NOMO-1 treated with DMSO at 0.1 percent for 48 hours (cell line): ENCODE results near the gene CREB5.
"Not testable (repeated sequence)": the region's sequence is repeated elsewhere in the genome, so short reads cannot be mapped to it uniquely, and the experiment has no call there.

Source experiments
- DNase-seq: peaks from one replicate; lab custom pipeline; 2025; ENCODE audit not compliant: unreplicated experiment; lab: John Stamatoyannopoulos, UW

CREB5 gene

GRCh38 chr7:28544453-28545117 lies 132.3 kb downstream of the CREB5 start:
- no peak for DNase-seq

DNA sequence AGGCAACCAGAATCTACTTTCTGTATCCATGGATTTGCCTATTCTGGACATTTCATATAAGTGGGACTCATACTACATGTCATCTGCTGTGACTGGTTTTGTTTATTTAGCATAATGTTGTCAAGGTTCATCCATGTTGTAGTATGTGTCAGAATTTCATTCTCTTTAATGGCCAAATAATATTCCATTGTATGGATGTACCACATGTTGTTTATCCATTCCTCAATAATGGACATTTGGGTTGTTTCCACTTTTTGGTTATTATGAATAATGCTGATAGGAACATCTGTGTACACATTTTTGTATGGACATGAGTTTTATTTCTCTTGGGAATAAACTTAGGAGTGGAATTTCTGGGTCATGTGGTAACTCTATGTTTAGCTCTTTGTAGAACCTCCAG lies 133.7 kb downstream of the CREB5 start:
- DNase-seq: no peak

GRCh38 chr7:28547115-28547514 lies 134.8 kb downstream of the CREB5 start:
- DNase-seq: no peak

DNA sequence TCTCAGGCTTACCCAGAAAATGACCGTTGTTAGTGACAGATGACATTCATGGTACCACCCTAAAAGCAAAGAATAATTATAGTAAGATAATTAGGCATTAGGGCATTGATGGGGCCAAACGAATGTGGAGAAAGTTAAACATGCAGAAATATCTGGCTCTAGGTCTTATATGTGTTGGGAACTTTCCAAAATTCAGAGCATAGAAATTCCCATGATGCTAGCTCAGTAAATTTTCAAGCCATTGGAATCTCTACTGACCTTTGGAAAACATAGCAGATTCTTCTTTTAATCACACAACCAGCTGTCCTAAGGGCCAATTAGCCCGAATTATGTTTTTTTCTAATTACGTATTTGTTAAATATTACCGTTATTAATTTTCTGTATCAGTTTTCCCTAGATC lies 136.1 kb downstream of the CREB5 start:
- DNase-seq: no peak

DNA sequence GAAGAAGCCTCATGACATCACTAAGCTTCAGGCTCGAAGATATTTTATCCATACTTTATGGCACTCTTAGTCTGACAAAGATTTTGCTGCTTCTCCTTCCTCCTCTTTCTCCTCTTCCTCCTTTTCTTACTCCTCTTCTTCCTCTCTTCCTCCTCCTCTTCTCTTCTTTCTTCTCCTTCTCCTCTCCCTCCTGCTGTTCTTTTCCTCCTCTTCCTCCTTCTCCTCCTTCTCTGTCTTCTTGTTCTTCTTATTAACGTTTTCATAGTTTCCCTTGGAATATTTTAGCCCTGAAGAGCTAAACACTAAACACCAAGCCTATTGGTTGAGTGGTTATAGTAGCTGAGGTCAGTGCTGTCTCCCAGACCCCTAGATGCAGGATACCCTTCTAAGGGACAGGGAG lies 137.7 kb downstream of the CREB5 start:
- no peak for DNase-seq

- no peak for DNase-seq
Measured at GRCh38 chr7:28550580-28551186, 138.4 kb downstream of the CREB5 start.

DNA sequence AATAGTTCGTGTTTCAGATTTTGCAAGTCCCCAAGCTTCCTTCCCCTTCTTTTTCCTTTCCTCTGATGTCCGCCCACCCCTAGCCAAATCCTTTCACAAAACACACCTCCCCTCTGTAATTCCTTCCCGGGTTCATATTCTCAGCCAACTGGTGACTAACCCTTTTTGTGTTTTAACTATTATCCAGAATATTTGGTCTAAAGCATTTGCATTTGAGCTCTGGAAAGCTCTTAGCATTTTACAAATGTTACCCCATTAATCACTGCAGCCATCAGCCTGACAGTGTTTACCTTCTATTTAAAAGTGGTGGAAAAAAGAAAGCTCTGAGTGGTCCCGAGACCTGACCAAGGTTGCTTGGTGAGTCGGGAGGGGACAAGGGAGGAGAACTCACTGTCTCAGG lies 139.0 kb downstream of the CREB5 start:
- DNase-seq: no peak

- DNase-seq: not testable (repeated sequence)
Measured at GRCh38 chr7:28551766-28552165, 139.4 kb downstream of the CREB5 start.

DNA sequence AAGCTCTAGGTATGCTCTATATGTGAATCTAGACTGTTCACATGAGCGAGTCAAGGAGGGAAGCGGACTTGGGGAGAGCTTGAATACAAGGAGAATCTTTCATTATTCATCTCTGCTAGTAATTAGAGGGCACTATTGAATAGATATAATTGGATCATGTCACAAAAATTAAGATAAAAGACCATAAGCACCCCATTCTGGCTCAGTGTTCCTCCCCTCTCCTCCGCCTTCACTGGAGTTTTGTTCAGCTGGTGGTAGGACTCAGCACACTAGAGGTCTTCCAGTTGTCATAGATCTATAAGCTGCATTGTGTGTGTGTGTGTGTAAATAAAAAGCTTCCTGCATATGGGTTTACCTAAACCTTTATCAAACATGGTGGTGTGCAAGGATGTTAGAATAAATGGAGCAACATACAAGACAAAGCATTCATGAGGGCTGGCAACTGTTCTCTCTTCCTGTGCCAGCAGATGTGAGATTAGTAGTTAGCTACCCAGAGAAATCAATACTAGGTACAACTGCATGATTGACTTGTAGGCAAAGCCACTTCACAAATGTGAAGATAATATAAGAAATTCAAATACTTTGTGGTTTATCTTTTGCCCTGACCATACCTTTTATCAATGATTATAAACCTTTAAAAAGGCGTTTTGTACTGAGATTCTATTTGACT lies 142.6 kb downstream of the CREB5 start:
- no peak for DNase-seq

- DNase-seq: no peak
Measured at GRCh38 chr7:28556025-28556424, 143.7 kb downstream of the CREB5 start.

GRCh38 chr7:28556671-28557070 lies 144.4 kb downstream of the CREB5 start:
- DNase-seq: no peak

DNA sequence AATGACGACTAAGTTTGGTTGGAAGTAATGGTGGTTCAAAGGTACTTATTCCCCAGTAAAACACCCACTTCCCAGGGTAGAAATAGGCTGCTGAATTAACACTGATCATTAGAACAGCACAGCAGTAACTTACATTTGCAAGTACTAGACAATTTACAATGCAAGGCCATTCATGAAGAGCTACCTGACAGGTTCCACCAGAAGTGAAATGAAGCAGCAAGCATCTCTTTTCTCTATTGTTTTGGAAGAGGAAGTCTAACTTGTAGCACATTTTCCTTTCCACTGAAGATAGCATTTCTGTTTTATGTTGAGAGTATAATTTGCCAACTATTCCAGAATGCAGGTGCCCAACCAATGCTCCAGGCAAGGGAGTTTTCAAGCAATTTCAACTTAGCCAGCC lies 145.9 kb downstream of the CREB5 start:
- DNase-seq: no peak

DNA sequence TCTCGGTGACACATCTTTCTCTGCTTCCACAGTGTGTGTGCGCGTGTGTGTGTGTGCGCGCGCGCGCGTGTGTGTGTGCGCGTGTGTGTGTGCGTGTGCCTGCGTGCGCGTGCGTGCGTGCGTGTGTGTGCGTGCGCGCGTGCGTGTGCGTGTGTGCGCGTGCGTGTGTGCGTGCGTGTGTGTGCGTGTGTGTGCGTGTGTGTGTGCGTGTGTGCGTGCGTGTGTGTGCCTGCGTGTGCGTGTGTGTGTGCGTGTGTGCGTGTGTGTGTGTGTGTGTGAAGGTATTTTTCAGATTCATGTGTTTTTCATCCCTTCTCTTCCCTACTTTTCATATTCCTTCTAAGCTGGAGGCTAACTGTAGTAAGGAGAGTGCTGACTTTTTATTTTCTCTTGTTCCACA lies 148.4 kb downstream of the CREB5 start:
- no peak for DNase-seq

- DNase-seq: no peak
Measured at GRCh38 chr7:28564033-28564432, 151.7 kb downstream of the CREB5 start.

DNA sequence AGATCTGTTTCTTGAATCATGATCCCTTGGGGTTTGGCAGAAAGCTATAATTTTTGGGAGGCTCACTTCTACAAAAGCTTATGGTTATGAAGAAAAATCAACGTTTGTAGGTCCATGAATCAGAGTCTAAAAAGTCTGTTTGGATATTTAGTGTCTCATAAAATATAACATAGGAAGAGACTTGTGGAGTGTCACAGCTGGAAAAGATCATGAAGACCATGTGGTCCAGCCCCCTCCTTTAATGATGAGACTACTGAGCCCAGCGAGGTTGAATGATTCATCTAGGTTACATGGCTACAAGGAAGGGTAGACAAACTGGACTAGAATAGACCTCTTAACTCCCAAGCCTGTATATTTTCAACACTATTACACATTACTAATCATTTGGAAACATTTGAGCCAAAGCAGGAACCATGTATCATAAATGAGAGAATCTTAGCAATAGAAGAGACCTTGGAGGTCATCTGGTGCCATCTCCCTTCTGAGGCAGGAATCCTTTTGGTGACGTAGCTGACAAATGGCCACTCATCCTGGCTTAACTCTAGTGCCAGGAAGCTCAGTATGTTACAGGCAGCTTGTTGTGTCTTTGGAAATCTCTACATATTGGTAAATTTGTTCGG lies 152.5 kb downstream of the CREB5 start:
- no peak for DNase-seq

GRCh38 chr7:28565980-28566379 lies 153.7 kb downstream of the CREB5 start:
- no peak for DNase-seq

- no peak for DNase-seq
Measured at GRCh38 chr7:28570113-28570969, 158.0 kb downstream of the CREB5 start.

DNA sequence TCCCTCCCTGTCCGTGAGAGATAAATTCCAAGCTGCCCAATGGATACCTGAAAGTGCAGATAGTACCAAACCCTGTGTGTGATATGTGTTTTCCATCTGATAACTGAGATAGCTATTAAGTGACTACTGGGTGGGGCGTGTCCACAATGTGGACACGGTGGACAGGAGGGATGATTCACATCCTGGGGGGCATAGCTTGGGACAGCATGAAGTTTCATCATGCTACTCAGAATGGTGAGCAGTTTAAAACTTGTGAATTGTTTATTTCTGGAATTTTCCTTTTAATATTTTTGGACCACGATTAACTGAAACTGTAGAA lies 158.6 kb downstream of the CREB5 start:
- no peak for DNase-seq

GRCh38 chr7:28571405-28571804 lies 159.1 kb downstream of the CREB5 start:
- no peak for DNase-seq

DNA sequence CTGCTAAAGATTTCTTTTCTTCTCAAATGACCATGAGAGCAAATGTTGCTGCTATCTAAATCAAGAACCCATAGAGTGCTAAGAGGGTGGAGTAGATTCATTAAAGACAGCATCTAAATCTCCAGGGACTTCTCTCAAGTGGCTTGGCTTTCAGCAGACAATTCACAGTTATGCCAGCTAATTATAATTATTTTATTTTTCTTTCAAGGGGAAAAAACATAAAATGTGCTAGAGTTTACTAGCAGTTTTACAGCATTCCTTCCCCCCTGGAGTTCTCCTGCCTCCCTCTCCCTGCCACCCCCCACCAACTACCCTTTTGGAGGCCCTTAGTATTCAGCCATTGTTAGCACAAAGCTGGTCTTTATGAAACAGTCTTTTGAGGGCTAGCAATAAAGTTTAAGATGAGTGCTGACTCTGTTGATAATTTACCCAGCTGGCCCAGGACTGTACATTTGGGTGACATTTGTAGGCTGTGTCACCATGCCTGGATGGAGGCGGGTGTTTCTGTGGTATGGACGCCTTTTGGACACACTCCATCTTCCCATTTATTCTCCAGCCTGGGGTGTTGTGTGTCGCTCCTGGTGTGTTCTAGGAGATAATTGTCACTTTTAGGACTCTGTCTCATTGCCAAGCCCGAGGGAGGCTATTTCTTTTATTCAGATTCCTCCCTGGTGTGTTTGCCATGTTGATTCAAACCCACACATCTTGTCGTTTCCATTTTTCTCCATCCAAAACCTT lies 160.2 kb downstream of the CREB5 start:
- DNase-seq: no peak
